Thyroid gland (tissue), 4 donors: Measurements from ENCODE around the gene ETV7.

Source experiments
- POLR2A ChIP-seq, 2 donors: fragments of 450-650 bp; IDR thresholded peaks; one replicate each; pipeline ENCODE4 v1.6.1; 2017; ENCODE audit warnings: antibody characterized with exemption in 2 of 2, mild to moderate bottlenecking in 2 of 2, moderate library complexity in 1 of 2
- TF ChIP-seq, protein P1 (sequence below), 6 experiments: fragments of 200-600 bp in 3 of 6; fragments of 450-650 bp in 3 of 6; sonication (generic) in 3 of 6; IDR thresholded peaks; one replicate each; pipeline ENCODE4 v1.5.1; 2016 to 2019; ENCODE audit warnings: antibody characterized with exemption in 6 of 6, mild to moderate bottlenecking in 2 of 6, inconsistent platforms in 1 of 6, moderate library complexity in 1 of 6

DNA sequence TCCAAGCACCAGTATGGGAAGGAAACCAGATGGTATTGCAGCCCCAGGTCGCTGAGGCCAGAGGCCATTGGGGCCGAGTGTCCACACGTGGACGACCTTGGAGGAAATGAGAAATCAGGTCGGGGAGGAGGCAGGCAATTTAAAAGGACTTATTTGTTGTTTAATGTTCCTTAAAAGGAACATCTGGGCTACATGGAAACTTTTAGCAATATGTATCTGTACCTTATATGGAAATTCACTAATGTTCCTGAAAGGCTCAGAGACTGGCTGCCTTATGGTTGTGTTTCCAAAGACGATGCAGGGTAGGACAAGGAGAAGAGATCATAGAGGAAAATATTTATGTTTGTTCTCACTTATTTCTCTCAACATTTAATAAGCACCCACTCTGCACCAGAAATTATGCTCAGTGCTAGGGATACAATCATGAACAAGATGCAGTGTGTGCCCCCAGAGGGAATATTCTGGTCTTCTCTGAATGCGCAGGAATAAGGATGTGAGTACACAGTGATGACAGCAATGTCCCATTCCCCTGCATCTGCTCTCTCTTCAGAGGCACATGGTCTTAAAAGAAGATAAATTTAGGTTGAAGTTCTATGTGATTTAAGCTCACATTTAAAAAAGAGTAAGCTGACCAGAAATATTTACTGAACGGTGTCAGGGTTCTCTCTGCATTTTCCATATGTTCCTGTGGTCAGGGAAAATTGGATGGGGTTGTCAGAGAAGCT, 54.1 kb downstream of the ETV7 start:
- TF ChIP-seq, protein P1, sequence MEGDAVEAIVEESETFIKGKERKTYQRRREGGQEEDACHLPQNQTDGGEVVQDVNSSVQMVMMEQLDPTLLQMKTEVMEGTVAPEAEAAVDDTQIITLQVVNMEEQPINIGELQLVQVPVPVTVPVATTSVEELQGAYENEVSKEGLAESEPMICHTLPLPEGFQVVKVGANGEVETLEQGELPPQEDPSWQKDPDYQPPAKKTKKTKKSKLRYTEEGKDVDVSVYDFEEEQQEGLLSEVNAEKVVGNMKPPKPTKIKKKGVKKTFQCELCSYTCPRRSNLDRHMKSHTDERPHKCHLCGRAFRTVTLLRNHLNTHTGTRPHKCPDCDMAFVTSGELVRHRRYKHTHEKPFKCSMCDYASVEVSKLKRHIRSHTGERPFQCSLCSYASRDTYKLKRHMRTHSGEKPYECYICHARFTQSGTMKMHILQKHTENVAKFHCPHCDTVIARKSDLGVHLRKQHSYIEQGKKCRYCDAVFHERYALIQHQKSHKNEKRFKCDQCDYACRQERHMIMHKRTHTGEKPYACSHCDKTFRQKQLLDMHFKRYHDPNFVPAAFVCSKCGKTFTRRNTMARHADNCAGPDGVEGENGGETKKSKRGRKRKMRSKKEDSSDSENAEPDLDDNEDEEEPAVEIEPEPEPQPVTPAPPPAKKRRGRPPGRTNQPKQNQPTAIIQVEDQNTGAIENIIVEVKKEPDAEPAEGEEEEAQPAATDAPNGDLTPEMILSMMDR (IDR thresholded peaks at IDR 0.05): no peak
- TF ChIP-seq POLR2A (IDR thresholded peaks at IDR 0.05): no peak
